KOPT-K1 (cell line): Measurements from ENCODE around the gene ACOD1.
"Not testable (repeated sequence)": the region's sequence is repeated elsewhere in the genome, so short reads cannot be mapped to it uniquely, and the experiment has no call there.

Experiments
- H3K27ac ChIP-seq: fragments of 200-600 bp; sonication (generic); 2 replicates; pipeline ENCODE4 v1.5.1; 2016; ENCODE audit warnings: antibody characterized with exemption, mild to moderate bottlenecking, low read depth, low read length; ENCODE audit not compliant: poor library complexity, severe bottlenecking
- H3K36me3 ChIP-seq: fragments of 200-600 bp; sonication (generic); 2 replicates; pipeline ENCODE4 v1.5.1; 2017; ENCODE audit warnings: antibody characterized with exemption, mild to moderate bottlenecking, low read length, moderate library complexity; ENCODE audit not compliant: insufficient read depth
- H3K9me3 ChIP-seq: fragments of 200-600 bp; sonication (generic); 2 replicates; pipeline ENCODE4 v1.5.1; 2017; ENCODE audit warnings: antibody characterized with exemption, low read length, mild to moderate bottlenecking; ENCODE audit not compliant: insufficient read depth, poor library complexity, severe bottlenecking

The ACOD1 gene

GRCh38 chr13:76936763-76937162 is 11.5 kb upstream of the ACOD1 start:
- no peak overlapping the region for H3K27ac ChIP-seq
- H3K36me3 ChIP-seq = no peaks in the 10 kb centered on the region
- no peaks in the 10 kb centered on the region for H3K9me3 ChIP-seq

DNA sequence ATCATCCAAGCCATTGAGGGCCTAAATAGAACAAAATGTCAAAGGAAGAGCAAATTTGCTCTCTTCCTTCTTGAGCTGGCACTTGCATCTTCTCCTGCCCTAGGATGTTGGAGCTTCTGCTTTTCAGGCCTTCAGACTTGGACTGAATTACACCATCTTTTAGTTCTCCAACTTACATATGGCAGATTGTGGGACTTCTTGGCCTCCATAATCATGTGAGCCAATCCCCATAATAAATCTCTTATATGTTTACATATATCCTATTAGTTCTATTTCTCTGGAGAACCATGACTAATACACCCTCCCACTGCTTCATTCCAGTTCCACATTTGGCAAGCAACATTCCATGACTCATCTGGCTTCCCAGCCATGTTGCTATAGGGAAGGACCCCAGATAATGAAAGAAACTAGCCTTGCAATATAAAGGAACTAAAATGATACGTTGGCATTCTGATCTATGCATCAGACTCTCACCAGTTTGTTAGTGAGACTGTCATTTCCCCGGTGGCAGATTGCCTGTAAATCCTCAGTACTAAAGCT is 11.0 kb upstream of the ACOD1 start:
- H3K27ac ChIP-seq = no peak overlapping the region
- H3K9me3 ChIP-seq = no peaks in the 10 kb centered on the region
- H3K36me3 ChIP-seq = no peaks in the 10 kb centered on the region

DNA sequence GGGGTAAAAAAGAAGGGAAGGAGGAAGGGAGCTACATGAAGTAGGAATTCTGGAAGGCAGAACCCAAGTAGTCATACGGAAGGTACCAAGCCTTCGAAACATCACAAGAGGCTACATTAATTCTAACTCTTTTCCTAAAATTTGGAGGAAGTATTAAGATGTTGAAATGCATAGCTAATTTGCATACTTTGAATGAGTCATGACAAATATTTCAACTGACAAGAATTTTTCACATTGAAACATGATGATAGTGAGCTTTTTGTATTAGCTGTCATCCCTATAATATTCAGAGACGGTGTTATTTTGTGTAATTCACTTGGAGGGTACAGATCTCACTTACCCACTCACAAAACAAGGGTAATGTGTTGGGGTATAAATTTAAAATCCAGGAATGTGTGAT is 9.1 kb upstream of the ACOD1 start:
- no peaks in the 10 kb centered on the region for H3K36me3 ChIP-seq
- H3K27ac ChIP-seq = no peak overlapping the region
- H3K9me3 ChIP-seq = no peaks in the 10 kb centered on the region

DNA sequence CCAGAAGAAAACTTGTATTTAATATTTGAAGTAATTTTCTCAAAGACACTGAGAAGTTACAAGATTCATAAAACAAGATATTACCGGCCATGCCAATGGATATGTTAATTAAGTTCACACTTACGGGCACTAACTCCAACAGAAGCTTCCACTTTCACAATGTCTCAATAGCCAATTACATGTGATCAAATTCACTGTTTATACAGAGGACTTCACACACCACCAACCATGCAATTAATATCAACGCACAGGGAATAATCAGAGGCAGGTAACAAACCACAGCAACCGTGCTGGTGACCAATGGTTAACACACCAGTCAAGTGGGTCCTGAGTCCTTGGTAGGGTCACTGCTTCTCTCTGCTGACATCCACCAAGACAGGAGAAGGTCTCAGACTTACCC is 5.9 kb upstream of the ACOD1 start:
- Histone ChIP-seq H3K9me3 (no peaks in the 10 kb centered on the region), H3K27ac (no peak overlapping the region), H3K36me3 (no peaks in the 10 kb centered on the region)

DNA sequence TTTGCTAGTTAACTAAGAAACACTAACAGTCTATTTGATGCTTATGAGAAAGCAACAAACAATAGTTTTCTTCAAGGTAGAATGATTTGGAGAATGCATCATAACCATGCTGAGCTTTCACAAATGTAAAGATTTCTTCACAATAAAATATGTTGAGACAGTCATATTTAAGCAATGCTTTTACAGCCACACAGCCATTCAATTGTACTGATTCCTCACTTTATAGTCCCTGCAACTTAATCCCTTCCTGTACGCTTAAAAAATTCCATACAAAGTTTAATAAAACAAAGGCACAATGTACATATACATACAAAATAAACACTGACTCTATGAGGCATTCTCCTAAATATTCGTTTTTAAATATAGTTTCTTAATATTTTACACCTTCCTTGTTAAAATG is 4.7 kb upstream of the ACOD1 start:
- Histone ChIP-seq H3K36me3 (no peaks in the 10 kb centered on the region), H3K27ac (no peak overlapping the region), H3K9me3 (no peaks in the 10 kb centered on the region)

- Histone ChIP-seq H3K36me3 (no peaks in the 10 kb centered on the region), H3K27ac (no peak overlapping the region), H3K9me3 (no peaks in the 10 kb centered on the region)
Measured at GRCh38 chr13:76944456-76944855, 3.9 kb upstream of the ACOD1 start.

DNA sequence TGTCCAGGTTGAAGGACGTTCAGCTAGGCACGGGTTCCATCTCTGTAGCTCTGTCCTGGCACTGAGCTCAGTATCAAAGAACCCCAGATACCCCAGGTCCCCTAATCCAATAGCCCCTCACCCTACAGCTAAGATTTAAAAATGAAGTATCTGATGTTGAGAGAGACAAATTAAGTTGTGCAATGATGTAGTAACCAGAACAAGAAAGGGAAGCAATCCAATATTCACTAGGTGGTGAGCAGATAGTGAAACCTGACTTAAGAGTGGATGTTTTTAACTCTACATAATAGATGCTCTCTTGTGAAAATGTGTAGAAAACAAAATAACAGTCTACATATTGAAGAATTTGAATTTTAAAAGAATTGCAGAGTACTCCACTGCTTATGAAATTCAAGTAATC is 1.8 kb downstream of the ACOD1 start:
- Histone ChIP-seq H3K27ac (no peak overlapping the region), H3K9me3 (no peaks in the 10 kb centered on the region), H3K36me3 (no peaks in the 10 kb centered on the region)

- H3K36me3 ChIP-seq = no peaks in the 10 kb centered on the region
- no peak overlapping the region for H3K27ac ChIP-seq
- peaks cover under 1% of the 10 kb centered on the region for H3K9me3 ChIP-seq
Measured at GRCh38 chr13:76953968-76954367, 5.7 kb downstream of the ACOD1 start.

DNA sequence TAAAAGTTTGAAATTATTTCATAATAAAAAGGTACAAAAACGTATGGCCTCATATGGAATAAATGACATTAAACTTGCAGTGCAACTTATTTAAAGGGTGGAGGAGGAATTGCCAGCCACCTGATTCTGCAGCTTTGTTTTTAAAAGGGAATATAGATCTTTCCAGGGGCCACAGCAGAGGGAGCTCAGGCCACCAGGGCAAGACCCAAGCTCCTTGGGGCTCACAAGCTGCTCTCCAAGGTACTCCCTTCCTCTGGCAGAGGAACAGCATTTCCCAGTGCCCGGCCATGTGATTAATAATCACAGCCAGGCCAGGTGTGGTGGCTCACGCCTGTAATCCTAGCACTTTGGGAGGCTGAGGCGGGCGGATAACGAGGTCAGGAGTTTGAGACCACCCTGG is 6.2 kb downstream of the ACOD1 start:
- Histone ChIP-seq H3K36me3 (no peaks in the 10 kb centered on the region), H3K9me3 (peaks cover 7% of the 10 kb centered on the region), H3K27ac (no peak overlapping the region)

DNA sequence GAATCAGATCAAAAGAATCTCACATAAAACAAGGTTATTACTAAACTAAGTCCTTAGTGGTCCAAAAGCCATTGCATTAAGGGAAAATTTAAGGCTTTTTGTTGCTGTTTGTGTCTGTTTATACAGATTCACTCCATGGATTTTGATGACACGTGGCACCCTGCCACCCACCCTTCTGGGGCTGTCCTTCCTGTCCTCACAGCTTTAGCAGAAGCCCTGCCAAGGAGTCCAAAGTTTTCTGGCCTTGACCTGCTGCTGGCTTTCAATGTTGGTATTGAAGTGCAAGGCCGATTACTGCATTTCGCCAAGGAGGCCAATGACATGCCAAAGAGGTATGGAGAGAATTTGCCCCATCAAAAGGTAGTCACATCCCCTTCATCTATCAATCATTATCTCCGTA is 6.9 kb downstream of the ACOD1 start:
- no peak overlapping the region for H3K27ac ChIP-seq
- H3K36me3 ChIP-seq = no peaks in the 10 kb centered on the region

GRCh38 chr13:76955661-76956060 is 7.3 kb downstream of the ACOD1 start:
- H3K36me3 ChIP-seq = no peaks in the 10 kb centered on the region
- H3K27ac ChIP-seq = no peak overlapping the region
- peaks cover 18% of the 10 kb centered on the region for H3K9me3 ChIP-seq

More for the DNA sequence above, 6.9 kb downstream of the ACOD1 start:
- peaks cover 13% of the 10 kb centered on the region for H3K9me3 ChIP-seq

- Histone ChIP-seq H3K36me3 (no peaks in the 10 kb centered on the region), H3K9me3 (peaks cover 21% of the 10 kb centered on the region), H3K27ac (no peak overlapping the region)
Measured at GRCh38 chr13:76958841-76959432, 10.6 kb downstream of the ACOD1 start.

GRCh38 chr13:76959734-76960133 is 11.4 kb downstream of the ACOD1 start:
- H3K36me3 ChIP-seq, H3K27ac ChIP-seq: not testable (repeated sequence)
- H3K9me3 ChIP-seq = peaks cover 21% of the 10 kb centered on the region

- Histone ChIP-seq H3K9me3 (peaks cover 1% of the 10 kb centered on the region), H3K27ac (no peak overlapping the region), H3K36me3 (no peaks in the 10 kb centered on the region)
Measured at GRCh38 chr13:76965759-76966421, 17.6 kb downstream of the ACOD1 start.

- H3K27ac ChIP-seq = no peak overlapping the region
- H3K9me3 ChIP-seq = no peaks in the 10 kb centered on the region
- H3K36me3 ChIP-seq = no peaks in the 10 kb centered on the region
Measured at GRCh38 chr13:76967031-76967430, 18.7 kb downstream of the ACOD1 start.

GRCh38 chr13:76968041-76968440 is 19.7 kb downstream of the ACOD1 start:
- H3K9me3 ChIP-seq = no peaks in the 10 kb centered on the region
- H3K36me3 ChIP-seq = no peaks in the 10 kb centered on the region
- no peak overlapping the region for H3K27ac ChIP-seq
